ENCODE measurements around the gene LAMB4. TPM values are rescaled to one million over a fixed set of nuclear protein-coding genes. Genes with fewer than 3 reads are reported as not detected.

LAMB4 gene
- total and polyA plus RNA-seq, 2 of the 8 experiments (the other 6 are each of a cell fraction or from before 2014, with no cell fraction given): not detected

- Histone ChIP-seq H2BK20ac (ENCODE audit: low read length) (no peak overlapping the region), H3K4me1 (replicated peaks in 1 of 4; ENCODE audit: control insufficient read depth in 3 of 4, insufficient read depth in 4 of 4, low read length in 3 of 4) (no peaks in the 10 kb centered on the region), H2AFZ (ENCODE audit: low read length) (no peak overlapping the region), H3K4me3 (ENCODE audit: extremely low read depth in 1 of 4, insufficient read depth in 2 of 4, low read depth in 3 of 4, low read length in 4 of 4) (no peak overlapping the region), H3K4ac (replicated peaks; ENCODE audit: insufficient read length, low read depth, low read length) (no peak overlapping the region), H3K9ac (replicated peaks in 1 of 4; ENCODE audit: extremely low read depth in 1 of 4, low read depth in 3 of 4, low read length in 3 of 4) (no peak overlapping the region), H3K4me2 (ENCODE audit: insufficient read depth in 1 of 2, low read depth in 2 of 2, low read length in 2 of 2) (no peak overlapping the region), H3K9me3 (ENCODE audit: insufficient read depth in 2 of 2, low read depth in 1 of 2, low read length in 1 of 2) (no peaks in the 10 kb centered on the region), H4K20me1 (replicated peaks in 1 of 2; ENCODE audit: control insufficient read depth in 1 of 2, insufficient read depth in 2 of 2, low read length in 2 of 2) (no peaks in the 10 kb centered on the region), H3K23ac (ENCODE audit: insufficient read length) (no peak overlapping the region), H2AK5ac (ENCODE audit: low read depth, low read length) (no peak overlapping the region), H2BK5ac (ENCODE audit: low read depth, low read length) (no peak overlapping the region), H2BK12ac (ENCODE audit: low read depth, low read length) (no peak overlapping the region), H3K79me1 (ENCODE audit: low read depth, low read length) (no peaks in the 10 kb centered on the region), H4K5ac (ENCODE audit: insufficient read length, low read depth, low read length) (no peak overlapping the region), H3K27ac (ENCODE audit: low read depth, low read length) (no peak overlapping the region), H3K56ac (replicated peaks; ENCODE audit: insufficient read length, low read depth, low read length) (peak overlapping the region; percentile 59), H3K36me3 (ENCODE audit: control insufficient read depth in 2 of 4, insufficient read depth in 4 of 4, low read length in 3 of 4) (no peaks in the 10 kb centered on the region), H3K18ac (ENCODE audit: extremely low read depth, low read length) (no peak overlapping the region), H2BK15ac (ENCODE audit: low read length) (no peak overlapping the region), H3K79me2 (ENCODE audit: control insufficient read depth in 1 of 2, insufficient read depth in 2 of 2, low read length in 2 of 2) (no peaks in the 10 kb centered on the region), H4K91ac (replicated peaks; ENCODE audit: insufficient read length, low read length) (no peak overlapping the region), H3K23me2 (ENCODE audit: low read depth, low read length) (0 out of 2 replicates have a peak, but pooled peaks cover 1% of the 10 kb centered on the region), H2BK120ac (replicated peaks; ENCODE audit: low read depth, low read length) (no peak overlapping the region), H4K8ac (ENCODE audit: extremely low read depth, insufficient read depth, low read length) (no peak overlapping the region), H3K27me3 (replicated peaks in 1 of 4; ENCODE audit: control insufficient read depth in 3 of 4, extremely low read depth in 1 of 4, insufficient read depth in 3 of 4, low read length in 3 of 4) (no peaks in the 10 kb centered on the region), H3K14ac (ENCODE audit: insufficient read length) (no peak overlapping the region)
- WGBS, 2 experiments (ENCODE audit: extremely low coverage in 1 of 2, insufficient coverage in 1 of 2, insufficient read length in 1 of 2, insufficient replicate concordance in 2 of 2, low coverage in 1 of 2, low lambda C conversion rate in 2 of 2, missing lambda C conversion rate in 1 of 2): 96% methylated on average over 1 of the region's 1 CpG; no CpG with 5 or more reads in 1 of the 2 experiments
- ChIA-PET CTCF (ENCODE audit: partially characterized antibody) (interaction anchor here (1.0 to 1.3 kb wide), 2 partner anchors 9 to 20 kb away, joined by 3 to 4 read pairs; no protein-coding TSS in a partner anchor), POLR2A (ENCODE audit: partially characterized antibody) (no interaction called here)
- no peak for TF ChIP-seq SAP30 (IDR thresholded peaks at IDR 0.05; ENCODE audit: insufficient read depth, insufficient replicate concordance, low read length)
- FAIRE-seq (no peak), DNase-seq (ENCODE audit: low read depth in 1 of 2, low spot score in 2 of 2) (no peak)
Measured at GRCh38 chr7:108045669-108046068, 84.5 kb downstream of the LAMB4 start.

Measured in H1 (cell line).